Ramos (cell line): ENCODE data around the gene TMEM121B.

ENCODE experiments used
- in situ Hi-C: fragments of 300-500 bp; cut with MboI; formaldehyde crosslinking; loops from one replicate; pipeline ENCODE4 v1.14.3; 2022; ENCODE audit warnings: low sequenced_read_pairs; ENCODE audit not compliant: unreplicated experiment

TMEM121B gene

DNA sequence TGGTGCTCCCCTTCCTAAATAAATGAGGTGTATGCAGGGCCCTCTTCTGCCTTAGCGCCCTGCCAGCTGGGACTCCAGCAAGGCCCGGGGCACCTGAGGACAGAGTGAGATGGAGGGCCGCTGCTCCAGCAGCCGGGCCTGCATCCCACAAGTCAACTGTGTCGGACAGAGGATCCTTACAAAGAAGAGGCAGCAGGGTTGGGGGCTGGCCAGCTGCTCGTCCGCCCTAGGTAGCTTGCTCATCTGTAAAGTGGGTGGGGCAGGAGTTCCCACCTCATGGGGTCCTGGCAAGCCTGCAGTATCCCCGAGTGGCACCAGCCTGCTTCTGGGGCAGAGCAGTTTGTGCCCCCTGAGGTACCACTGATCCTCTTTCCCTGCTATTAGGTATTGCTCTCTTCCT, 7.6 kb downstream of the TMEM121B start:
- in situ Hi-C loops = no loop called here

DNA sequence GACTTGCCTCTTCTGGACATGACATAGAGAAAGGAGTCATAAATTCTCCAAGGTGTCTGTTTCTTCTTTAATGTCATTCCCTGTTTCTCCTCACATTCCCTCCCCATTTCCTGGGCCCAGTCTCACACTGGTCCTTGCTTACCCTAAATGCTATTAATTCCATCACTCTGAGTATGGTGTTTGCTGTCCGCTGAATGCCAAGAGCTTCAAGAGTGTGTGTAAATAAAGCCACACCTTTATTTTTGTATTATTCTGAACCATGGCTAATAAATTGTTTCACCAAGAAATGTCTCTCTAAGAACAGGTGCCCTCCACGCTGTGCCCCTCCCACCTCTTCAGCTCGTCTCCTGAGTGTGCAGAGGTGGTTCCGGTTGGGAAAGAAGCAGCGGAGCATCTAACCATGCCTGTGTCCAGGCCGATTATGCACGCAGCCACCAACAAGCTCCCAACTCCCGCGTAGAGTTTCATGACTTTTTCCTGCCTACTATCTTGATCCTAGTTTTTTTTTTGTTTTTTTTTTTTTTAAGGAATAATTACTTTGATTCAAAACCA, 8.6 kb downstream of the TMEM121B start:
- in situ Hi-C loops = no loop called here

DNA sequence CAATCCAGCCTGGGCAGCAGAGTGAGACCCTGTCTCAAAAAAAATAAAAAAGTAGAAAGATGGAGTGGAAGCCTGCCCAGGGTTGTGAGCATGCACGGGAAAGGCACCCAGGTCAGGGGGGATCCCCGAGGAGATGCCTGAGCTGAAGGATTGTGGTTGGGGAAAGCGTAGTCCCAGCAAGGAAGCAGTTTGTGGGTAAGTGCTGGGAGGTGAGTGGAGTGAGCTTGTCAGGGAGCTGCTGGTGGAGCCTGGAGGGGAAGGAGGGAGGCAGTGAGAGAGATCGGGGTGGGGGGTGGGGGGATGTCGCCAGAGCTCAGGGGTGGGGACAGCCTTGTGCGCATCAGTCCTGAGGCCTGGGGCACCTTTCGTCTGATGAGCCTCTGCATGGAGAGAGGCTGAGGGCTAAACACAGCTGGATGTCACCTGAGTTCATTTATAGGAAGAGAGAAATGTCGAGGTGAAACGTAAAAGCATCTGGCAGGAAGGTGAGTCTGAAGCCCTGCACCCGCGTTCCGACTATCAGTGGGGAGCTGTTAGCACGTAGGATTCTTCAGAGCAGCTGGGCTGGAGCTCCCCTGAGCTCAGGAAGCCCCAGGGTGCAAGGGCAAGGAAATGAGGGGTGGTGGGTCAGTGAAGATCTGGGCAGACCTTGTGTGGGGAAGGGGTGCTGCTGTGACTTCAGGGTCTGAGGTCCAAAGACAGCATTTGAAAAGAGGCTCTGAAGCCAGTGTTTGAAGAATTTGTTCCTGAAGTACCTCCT, 10.2 kb downstream of the TMEM121B start:
- in situ Hi-C loops = no loop called here

DNA sequence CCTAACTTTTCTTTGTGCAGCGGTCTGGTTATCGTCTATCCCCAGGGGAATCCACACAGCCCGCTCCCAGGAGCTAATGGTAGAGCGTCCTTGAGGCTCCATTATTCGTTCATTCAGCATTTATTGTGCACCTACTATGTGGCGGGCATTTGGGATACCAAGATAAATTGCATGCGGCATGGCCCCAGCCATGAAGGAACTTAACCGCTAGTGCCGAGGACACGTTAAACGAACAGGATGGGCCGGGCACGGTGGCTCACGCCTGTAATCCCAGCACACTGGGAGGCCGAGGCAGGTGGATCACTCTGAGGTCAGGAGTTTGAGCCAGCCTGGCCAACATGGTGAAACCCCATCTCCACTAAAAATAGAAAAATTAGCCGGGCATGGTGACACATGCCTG, 11.2 kb downstream of the TMEM121B start:
- in situ Hi-C loops = no loop called here

DNA sequence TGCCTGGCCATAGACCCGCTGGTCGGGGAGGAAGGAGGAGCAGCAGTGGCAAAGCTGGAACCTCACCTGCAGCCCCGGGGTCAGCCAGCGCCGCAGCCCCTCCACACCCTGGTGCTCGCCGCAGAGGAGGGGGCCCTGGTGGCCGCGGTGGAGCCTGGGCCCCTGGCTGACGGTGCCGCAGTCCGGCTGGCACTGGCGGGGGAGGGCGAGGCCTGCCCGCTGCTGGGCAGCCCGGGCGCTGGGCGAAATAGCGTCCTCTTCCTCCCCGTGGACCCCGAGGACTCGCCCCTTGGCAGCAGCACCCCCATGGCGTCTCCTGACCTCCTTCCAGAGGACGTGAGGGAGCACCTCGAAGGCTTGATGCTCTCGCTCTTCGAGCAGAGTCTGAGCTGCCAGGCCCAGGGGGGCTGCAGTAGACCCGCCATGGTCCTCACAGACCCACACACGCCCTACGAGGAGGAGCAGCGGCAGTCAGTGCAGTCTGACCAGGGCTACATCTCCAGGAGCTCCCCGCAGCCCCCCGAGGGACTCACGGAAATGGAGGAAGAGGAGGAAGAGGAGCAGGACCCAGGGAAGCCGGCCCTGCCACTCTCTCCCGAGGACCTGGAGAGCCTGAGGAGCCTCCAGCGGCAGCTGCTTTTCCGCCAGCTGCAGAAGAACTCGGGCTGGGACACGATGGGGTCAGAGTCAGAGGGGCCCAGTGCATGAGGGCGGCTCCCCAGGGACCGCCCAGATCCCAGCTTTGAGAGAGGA, 11.9 kb downstream of the TMEM121B start:
- in situ Hi-C loops = no loop called here

DNA sequence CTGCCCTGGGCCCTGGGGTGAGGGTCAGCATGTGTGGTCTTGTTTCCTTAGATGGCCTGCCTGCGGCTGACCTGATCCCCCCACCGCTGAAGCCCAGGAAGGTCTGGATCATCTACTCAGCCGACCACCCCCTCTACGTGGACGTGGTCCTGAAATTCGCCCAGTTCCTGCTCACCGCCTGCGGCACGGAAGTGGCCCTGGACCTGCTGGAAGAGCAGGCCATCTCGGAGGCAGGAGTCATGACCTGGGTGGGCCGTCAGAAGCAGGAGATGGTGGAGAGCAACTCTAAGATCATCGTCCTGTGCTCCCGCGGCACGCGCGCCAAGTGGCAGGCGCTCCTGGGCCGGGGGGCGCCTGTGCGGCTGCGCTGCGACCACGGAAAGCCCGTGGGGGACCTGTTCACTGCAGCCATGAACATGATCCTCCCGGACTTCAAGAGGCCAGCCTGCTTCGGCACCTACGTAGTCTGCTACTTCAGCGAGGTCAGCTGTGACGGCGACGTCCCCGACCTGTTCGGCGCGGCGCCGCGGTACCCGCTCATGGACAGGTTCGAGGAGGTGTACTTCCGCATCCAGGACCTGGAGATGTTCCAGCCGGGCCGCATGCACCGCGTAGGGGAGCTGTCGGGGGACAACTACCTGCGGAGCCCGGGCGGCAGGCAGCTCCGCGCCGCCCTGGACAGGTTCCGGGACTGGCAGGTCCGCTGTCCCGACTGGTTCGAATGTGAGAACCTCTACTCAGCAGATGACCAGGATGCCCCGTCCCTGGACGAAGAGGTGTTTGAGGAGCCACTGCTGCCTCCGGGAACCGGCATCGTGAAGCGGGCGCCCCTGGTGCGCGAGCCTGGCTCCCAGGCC, 12.7 kb downstream of the TMEM121B start:
- in situ Hi-C loops = no loop called here

DNA sequence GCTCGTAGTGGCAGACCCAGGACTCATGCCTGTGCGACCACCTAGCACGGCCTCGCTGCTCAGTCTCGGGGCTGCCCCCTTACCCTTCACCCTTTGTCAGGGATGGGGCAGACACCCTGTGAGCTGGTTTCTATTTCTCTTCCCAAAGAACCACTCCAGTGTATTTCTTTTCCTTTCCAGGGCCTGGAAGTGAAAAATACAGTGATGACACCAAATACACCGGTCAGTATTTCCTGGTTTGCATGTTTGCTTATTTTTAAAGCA, 13.7 kb downstream of the TMEM121B start:
- in situ Hi-C loops = no loop called here

DNA sequence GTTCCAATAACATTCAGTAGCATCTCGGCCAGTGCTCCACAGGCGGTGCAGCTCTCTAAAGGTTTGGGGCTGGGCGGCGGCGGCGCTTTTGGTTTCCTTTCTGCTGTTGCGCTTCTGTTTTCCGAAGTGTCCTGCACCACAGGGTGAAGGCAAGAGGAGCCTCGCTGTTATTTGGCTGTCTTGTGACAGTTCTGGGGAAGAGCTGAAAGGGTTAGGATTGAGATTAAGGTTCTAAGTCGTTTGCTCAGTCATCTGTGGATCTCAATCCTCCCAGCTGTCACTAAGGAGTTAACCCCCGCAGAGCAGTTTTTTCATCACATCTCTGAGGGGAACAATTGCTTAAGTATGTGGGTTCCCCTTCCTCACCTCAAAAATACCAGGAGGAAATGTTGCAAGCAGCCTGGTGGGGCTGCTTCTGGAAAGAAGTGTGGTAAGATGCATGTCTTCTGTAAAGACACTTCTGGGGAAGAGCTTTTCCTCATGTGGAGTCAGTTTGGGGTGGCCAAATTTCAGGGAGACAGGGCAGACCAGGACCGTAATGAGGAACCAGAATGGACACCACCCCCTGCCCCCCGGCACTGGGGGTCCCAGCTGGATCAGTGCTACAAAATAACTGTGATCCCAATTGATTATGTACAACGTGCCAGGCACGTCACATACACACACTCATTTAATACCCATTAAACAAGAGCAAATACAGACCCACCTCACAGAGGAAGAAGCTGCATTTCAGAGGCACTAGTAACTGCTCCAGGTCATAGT, 14.2 kb downstream of the TMEM121B start:
- in situ Hi-C loops = no loop called here

DNA sequence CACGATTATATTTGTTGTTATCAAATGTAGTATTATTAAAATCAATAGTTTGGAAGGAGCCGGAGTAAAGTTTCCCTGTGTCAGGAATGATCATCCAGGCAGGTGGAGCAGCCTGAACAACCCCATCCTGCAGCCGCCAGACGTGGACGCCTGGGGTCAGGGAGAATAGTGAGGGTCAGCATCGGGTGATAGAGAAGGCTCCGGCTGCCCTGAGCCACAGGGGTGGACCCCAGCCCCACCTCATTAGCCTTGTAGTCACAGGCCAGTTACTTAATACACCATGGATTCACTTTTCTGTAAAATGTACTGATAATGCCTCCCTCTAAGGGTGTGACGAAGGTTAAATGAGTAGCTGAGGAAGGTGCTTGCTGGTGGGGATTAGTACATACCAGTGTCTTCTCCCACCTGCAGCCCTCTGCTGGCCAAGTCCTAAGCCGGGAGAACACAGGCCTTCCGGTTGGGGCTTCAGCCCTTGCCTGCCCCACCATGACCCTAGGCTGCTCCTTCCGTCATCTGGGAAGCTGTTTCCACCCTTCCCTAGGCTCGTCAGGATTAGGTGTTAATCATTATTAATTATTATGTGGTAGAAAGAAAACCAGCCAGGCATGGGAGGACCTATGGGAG, 14.9 kb downstream of the TMEM121B start:
- in situ Hi-C loops = no loop called here

DNA sequence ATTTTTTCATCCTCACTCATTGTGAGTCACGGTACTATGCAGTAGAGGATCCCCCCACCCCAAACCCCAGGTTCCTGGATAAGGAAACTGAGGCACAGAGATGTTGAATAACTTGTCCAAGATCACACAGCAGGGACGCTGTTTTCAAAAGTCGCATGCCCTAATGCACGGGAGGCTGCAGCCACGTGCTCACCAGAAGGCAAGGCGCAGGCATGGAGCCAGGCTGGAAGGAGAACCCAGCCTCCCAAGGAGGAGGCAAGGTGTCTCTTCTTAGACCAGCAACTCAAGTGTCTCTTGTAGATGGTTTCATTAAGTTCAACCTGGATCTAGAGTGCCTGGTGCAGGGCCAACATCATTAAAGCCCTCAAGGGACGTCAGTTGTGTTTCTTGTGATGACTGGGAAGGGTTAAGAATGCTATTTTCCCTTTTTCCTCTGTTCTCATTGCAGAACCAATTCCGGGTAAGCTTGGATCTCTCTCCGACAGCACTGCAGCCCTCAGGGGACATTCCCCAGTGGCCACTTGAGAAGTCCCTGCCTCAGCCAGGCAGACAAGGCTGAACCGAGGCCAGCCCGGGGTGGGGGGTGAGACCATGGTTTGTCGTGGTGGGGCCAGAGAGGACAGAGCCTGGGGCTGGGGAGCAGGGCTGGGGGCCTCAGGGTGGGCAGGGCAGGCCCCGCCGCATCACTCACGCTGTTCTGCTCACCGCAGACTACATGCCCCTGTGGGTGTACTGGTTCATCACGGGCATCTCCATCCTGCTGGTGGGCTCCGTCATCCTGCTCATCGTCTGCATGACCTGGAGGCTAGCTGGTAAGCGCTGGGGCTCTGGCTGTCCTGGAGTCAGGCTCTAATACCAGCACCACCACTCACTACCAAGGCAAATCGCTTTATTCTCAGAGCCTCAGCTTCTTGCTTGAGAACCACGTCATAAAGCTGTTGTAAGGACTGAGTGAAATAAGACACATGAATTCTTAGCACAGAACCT, 15.7 kb downstream of the TMEM121B start:
- in situ Hi-C loops = no loop called here

DNA sequence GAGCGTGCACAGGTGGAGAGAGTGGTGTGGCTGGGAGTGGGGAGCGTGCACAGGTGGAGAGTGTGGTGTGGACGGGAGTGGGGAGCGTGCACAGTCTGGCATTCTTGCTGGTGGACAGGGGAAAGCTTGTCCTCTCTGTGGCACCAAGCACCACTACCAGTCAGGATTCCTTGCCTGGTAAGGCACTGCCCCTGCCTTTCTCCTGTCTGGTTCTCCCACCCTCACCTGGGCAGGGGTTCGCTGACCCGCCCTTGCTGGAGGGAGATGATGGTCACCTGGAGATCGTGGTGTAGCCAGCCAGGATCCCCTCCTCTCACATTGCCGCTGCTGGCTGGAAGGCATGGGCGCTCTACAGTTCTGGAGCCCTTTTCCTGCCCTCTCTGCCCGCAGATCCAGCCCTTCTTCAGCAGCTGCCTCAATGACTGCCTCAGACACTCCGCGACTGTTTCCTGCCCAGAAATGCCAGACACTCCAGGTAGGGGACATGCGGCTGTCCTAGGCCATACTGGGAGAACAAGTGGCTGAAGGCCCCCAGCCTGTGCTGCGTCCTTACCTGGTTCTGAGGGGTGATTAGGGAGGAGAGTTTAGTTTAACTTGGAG, 16.7 kb downstream of the TMEM121B start:
- in situ Hi-C loops = no loop called here

DNA sequence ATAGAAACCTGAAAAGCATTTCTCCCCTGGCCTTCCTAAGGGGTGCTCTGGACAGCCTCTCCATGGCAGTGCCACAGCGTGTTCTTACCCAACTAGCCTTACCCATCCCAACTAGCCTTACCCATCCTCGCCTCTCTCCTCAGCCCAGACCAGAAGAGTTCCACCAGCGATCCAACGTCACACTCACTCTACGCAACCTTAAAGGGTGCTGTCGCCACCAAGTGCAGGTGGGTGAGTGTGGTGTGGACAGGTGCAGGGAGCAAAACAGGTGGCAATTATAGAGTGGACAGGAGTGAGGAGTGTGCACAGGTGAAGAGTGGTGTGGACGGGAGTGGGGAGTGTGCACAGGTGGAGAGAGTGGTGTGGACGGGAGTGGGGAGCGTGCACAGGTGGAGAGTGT, 17.8 kb downstream of the TMEM121B start:
- in situ Hi-C loops = no loop called here

DNA sequence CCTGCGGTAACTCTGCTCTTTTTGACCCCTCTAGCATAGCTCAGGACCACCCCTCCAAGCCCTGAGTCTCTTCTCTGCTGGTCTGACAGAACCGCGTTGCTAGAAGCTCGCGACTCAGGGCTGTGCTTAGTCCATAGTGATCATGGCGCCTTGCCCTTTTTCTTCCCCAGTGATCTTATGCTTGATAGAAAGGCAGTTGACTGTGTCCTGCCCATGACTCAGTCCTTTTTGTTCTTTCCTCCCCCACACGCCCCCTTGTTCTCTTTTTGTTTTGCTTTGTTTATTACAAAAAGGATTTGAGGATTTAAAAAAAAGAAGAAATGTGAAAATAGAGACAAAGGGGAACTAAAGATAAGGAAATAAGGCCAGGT, 18.9 kb downstream of the TMEM121B start:
- in situ Hi-C loops = no loop called here

DNA sequence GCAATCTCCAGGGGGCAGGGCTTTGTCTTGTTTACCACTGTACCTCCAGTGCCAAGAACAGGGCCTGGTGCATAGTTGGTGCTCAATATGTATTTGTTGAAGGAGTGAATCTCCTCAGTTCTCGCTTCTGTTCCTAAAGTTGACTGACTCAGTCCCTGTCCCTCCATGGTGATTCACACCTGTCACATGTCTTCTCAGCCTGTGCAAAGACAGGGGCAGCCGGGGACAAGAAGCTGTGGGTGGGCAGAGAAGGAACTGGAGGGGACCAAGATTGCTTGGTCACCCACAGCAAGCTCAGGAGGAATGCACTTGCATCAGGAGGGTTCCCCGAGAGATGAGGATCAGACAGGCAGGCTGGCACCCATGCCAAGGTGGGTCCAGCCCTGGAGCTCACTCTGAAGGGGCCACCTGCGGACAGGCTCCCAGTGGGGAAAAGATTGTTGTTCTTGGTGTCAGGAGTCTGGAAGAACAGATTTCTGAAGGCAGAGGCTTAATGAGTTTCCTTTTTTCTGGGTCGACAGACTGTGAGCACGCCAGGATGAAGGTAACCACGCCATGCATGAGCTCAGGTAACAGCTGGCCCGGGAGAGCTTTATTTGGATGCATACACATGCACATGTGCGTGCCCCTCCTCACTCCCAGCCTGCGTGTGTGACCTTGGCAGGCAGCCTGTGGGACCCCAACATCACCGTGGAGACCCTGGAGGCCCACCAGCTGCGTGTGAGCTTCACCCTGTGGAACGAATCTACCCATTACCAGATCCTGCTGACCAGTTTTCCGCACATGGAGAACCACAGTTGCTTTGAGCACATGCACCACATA, 19.5 kb downstream of the TMEM121B start:
- in situ Hi-C loops = no loop called here

DNA sequence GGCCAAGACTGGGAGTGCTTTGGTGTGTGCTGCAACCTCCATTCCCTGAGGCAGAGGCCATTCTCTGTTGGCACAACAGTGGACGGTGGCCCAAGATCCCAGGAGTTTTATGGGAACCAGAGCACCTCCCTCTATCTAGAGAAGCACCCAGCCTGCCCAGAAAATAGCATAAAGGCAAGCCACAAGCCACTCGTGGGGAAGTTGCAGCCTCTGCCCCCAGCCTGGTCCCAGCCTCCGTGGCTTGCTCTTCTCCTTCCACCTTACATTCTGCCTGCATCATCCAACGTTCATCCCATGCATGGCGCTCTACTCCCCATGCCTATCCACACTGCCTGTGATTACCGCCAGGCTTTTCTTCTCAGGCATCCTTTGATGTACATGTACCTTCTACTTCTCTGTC, 20.5 kb downstream of the TMEM121B start:
- in situ Hi-C loops = no loop called here

DNA sequence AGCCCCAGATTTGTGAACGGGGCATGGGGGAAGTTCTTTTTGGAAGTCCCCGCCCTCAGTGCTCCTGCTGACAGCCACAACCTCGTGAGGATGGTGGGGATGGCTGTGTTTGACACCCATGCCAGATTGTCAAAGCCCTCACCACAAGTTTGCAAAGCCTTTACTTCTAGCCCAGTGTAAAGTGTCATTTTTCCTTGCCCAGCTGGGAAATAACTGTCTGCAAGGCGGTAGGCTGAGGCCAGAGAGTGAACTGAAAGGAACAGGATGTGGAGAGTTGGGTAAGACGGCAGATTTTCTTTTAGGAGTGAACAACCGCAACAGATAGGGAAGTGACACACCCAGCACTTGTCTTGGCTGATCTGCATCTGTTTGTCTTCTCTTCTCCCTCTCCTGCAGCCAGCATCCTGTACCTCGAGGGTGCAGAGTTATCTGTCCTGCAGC, 22.8 kb downstream of the TMEM121B start:
- in situ Hi-C loops = no loop called here

DNA sequence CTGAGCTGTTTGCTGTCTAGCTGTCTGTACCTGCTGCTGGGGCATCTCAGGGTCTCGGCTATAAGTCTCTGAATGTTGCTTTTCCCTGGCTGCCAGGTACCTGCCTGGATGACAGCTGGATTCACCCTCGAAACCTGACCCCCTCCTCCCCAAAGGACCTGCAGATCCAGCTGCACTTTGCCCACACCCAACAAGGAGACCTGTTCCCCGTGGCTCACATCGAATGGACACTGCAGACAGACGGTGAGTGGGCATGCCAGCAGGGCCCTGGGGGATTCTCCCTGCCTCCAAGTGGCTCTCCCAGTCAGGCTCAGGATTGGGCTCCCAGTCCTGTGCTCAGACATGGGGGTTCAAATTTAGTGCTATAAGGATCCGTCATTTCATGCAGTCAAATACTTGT, 23.5 kb downstream of the TMEM121B start:
- in situ Hi-C loops = no loop called here
